Bone marrow (tissue), 2 donors: ENCODE results near the gene MPPED2.

Experiments
- DNase-seq, 2 donors: peaks; one replicate each; lab custom pipeline; 2025; lab: John Stamatoyannopoulos, UW

The MPPED2 gene

GRCh38 chr11:30586251-30587144 is at the start of gene MPPED2:
MPPED2 (minus strand) TSS chr11:30586353; CDS start chr11:30580373, 5,980 bp downstream.
- peak in 1 of 2 donors; percentile 37 for DNase-seq

- DNase-seq = no peak
Measured at GRCh38 chr11:30635401-30635989, 49.3 kb upstream of the MPPED2 start.

DNA sequence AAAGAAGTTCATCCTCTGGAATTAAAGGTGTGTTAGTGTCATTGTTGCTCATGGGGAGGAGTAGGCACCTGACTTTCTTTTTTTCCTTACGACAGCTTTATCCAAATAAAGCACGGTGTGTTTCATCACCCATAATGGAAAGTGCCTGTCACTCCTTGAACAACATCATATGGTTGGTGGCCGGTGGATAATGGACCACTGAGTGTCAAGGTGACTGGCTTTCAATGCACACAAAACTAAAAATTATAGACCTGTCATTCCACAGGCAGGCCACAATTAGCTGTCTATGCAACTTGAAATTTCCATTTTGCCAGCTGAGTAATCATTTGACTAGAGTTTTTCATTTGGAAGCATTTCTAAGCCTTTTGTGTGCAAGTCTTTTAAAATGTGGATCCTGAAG is 45.0 kb upstream of the MPPED2 start:
- no peak for DNase-seq

DNA sequence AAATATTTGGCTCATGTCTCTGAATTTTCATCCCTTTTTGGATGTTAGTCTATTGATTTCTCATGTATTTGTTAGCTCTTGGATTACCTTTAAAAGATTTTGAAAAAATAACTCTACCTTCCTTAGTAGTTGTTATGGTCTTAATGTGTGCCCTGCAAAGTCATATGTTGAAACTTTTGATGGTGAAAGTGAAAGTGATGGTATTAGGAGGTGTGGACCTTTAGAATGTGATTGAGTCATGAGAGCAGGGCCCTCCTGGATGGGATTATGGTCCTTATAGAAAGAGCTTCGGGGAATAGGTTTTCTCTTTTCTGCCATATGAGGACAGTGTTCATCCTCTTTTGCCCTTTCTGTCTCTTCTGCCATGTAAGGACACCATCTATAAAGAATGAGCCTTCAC is 33.6 kb upstream of the MPPED2 start:
- no peak for DNase-seq

- DNase-seq = no peak
Measured at GRCh38 chr11:30617762-30618161, 31.6 kb upstream of the MPPED2 start.

- no peak for DNase-seq
Measured at GRCh38 chr11:30610628-30611027, 24.5 kb upstream of the MPPED2 start.

GRCh38 chr11:30608534-30608933 is 22.4 kb upstream of the MPPED2 start:
- DNase-seq = no peak

- no peak for DNase-seq
Measured at GRCh38 chr11:30605036-30605605, 19.0 kb upstream of the MPPED2 start.

DNA sequence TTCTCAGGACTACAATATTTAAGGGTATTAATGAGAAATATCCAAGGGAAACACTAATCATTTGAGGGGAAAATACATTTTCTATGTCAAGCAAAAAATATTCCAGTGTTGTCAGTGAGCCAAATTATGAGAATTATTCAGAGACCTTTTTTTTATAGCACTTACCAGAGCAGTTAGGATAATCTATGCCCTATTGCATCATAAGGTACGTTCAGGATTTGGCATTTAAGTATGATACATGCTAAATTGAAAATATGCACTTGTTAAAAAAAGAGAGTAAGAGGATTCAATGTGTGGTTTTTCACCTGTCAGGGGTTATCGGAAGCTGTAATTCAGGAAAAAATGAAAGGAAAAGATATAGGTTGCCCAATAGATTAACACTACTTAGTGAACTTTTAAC is 17.2 kb upstream of the MPPED2 start:
- DNase-seq = no peak

DNA sequence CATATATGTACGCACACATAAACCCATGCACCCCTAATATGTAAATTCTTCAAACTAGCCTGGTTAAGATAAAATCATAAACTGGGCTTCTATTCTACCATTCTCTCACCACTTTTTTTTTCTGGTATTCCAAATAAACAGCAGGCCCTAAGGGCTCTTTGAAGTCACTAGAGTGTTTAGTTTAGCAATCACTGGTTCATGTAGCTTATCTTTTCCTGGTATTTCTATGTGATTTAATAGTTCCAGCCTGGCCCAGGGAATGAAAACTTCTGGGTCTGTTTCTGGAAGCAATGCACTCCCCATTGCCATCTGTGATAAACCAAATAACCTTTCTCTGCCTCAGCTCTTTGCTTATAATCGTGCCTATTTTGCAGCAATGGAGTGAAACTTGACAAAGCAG is 10.7 kb upstream of the MPPED2 start:
- DNase-seq = no peak

GRCh38 chr11:30595934-30596333 is 9.8 kb upstream of the MPPED2 start:
- DNase-seq = no peak

GRCh38 chr11:30594646-30595411 is 8.7 kb upstream of the MPPED2 start:
- no peak for DNase-seq

DNA sequence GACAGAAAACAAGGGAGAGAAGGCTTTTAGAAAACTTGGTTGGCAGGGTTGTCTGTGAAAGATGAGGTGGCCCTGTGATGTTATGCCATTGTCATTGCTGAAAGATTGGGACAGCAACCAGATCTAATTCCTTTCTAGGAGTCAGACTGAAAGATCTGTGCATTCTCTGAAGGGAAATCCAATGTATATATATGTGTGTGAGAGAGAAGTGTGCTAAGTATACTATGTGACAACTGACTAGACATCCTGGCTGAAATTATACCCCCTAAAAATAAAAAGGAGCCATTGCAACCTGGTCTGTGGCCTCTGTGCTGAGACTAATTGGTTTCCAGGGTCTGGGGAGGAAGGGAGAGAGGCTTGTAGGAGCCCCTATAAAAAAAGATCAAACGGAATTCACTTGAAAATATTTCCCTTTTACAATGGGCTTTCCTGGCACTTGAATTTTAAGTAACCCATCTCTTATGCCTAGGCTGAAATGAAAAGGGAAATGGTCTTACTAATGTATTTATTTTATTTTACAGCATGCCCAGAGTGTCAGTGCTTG is 1.2 kb upstream of the MPPED2 start:
- DNase-seq = no peak

DNA sequence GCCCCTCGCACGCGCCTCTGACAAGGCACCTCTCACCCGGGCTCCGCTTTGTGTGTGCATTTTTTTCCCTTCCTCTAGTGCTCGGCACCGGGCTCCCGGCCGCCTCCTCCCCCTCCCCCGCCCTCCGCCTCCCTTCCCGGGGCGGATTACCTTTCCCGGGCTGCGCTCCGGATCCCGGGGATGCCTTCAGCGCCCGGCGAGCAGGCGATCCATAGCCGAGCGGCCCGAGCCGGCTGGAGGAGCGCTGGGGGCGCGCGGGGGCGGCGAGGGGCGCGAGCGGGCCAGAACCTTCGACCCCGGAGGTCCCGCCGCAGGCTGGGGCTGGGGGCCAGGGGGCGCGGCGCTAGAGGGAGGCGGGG is 282 bp downstream of the MPPED2 start:
- no peak for DNase-seq

DNA sequence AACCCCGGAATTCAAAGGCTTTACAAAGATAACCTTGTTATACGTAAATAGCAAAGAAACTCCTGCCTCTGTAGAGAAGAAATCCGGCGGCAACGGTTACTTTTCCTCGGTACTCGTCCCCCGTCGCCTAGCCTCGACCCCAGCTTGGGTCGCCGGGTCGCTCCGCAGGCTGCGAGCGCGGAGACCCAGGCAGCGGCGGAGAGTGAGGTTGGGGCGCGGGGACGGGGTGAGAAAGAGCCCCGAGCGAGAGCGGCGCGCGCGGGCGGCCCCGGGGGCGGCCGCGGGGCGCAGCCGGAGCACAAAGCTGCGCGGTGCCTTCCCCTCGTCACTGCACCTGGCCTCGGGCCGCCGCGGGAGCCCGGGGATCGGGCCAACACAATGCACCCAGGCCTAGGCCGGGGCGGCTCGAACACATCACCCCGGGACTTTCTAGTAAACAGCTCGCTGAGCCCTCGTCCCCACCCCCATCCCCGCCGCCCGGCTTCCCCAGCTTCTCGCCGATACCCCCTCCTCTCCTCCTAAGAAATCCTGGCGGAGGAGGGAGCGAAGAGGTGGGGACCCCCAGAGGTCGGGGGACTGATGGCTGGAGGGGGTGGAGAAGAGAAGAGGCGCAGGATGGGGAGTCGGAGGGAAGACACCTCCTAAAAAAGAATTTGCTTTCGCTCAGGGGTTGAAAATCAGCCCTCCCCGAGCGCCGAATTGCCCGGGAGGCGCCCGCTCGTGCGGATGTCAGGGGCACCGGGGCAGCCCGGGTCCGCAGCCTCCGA is 845 bp downstream of the MPPED2 start:
- no peak for DNase-seq

- DNase-seq = no peak
Measured at GRCh38 chr11:30583476-30584280, 2.5 kb downstream of the MPPED2 start.

- no peak for DNase-seq
Measured at GRCh38 chr11:30582726-30583125, 3.4 kb downstream of the MPPED2 start.

- no peak for DNase-seq
Measured at GRCh38 chr11:30581675-30582074, 4.5 kb downstream of the MPPED2 start.

GRCh38 chr11:30580573-30580972 is 5.6 kb downstream of the MPPED2 start:
- no peak for DNase-seq

DNA sequence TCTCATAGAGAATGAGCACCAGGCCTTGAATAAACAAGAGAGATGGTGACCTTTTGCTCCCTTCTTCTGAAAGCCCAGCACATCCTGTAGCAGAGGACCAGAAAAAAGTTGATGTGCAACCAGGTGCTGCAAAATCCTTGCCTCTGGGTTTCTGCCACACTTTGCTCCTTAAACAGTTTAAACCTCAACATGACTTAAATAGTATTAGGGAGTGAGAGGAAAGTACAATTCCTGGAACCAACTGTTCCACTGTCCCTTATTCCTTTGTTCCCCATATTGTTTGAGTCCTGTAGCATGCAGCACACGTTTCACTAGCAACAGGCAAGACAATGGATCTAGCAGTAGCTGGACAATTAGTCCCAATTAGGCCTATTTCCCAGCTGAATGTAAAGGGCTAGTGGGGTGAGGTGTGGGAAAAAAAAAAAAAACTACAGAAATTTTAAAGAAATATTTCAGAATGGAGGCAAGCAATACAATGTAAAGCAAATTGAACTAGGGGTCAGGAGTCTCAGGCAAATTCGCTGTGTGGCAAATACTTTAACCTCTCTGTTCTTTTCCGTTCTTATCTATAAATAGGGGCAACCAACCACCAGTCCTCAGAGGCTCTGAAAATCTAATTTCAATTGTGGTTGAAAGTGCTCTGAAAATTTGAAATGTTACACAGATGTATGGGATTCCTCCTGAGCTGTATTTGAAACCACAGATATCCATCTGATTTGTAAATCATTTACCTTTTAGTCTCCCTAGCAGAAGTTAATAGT is 6.6 kb downstream of the MPPED2 start:
- no peak for DNase-seq
